Brain microvascular endothelial cell (primary cell): Measurements from ENCODE around the gene TMA7.

ENCODE experiments used
- DNase-seq: peaks from one replicate; pipeline ENCODE4 v3.0.0-alpha.2; 2020
- H3K27ac ChIP-seq: fragments of 250-450 bp; sonication (Bioruptor Pico); 2 replicates; pipeline ENCODE4 v1.5.1; 2020; ENCODE audit warnings: mild to moderate bottlenecking, moderate library complexity
- H3K27me3 ChIP-seq: fragments of 250-450 bp; sonication (Bioruptor Pico); replicated peaks from 2 replicates; pipeline ENCODE4 v1.5.1; 2020; ENCODE audit warnings: mild to moderate bottlenecking
- H3K36me3 ChIP-seq: fragments of 250-450 bp; sonication (Bioruptor Pico); replicated peaks from 2 replicates; pipeline ENCODE4 v1.5.1; 2020; ENCODE audit warnings: mild to moderate bottlenecking
- H3K4me3 ChIP-seq: 2 replicates; pipeline ENCODE4 v1.5.1; 2011; ENCODE audit warnings: low read depth, mild to moderate bottlenecking, control low read depth, low read length, moderate library complexity
- in situ Hi-C: cut with HindIII; loops from 2 replicates; pipeline ENCODE4 v1.10.0; 2017; ENCODE audit warnings: low sequenced_read_pairs, low pct_ligation_motif_present
- TF ChIP-seq, protein P1 (sequence below): IDR thresholded peaks from 2 replicates; pipeline ENCODE4 v1.5.1; 2011; ENCODE audit warnings: low read depth, mild to moderate bottlenecking, moderate library complexity, low read length, control low read depth, inconsistent platforms; ENCODE audit errors: missing control alignments

TMA7 gene

DNA sequence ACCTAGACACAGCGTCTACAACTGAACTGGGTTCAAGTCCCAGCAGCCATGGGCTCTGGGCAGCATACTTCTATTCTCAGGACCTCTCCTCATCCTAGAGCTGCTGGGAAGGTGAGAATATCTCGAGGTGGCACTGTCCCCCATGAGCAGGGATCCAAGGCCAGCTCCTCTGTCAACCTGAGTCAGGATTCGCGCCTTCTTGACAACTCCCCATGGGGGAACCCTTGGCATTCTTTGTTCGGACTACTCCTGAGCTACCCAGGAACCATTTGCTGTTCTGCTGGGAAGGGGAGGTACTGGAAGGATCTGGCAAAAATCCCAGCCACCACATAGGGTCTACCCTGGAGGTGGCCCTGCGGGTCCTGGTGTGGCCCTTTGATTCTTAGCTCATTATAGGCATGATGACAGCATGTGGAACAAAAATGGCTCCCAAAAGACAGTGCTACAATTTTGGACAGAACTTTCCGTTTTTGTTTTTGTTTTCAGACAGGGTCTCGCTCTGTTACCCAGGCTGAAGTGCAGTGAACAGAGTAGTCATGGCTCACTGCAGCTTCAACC, 32.4 kb upstream of the TMA7 start:
- in situ Hi-C loops, result no loop called here
- no peak overlapping the region for H3K4me3 ChIP-seq
- no peaks in the 10 kb centered on the region for H3K36me3 ChIP-seq
- TF ChIP-seq, protein P1, sequence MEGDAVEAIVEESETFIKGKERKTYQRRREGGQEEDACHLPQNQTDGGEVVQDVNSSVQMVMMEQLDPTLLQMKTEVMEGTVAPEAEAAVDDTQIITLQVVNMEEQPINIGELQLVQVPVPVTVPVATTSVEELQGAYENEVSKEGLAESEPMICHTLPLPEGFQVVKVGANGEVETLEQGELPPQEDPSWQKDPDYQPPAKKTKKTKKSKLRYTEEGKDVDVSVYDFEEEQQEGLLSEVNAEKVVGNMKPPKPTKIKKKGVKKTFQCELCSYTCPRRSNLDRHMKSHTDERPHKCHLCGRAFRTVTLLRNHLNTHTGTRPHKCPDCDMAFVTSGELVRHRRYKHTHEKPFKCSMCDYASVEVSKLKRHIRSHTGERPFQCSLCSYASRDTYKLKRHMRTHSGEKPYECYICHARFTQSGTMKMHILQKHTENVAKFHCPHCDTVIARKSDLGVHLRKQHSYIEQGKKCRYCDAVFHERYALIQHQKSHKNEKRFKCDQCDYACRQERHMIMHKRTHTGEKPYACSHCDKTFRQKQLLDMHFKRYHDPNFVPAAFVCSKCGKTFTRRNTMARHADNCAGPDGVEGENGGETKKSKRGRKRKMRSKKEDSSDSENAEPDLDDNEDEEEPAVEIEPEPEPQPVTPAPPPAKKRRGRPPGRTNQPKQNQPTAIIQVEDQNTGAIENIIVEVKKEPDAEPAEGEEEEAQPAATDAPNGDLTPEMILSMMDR, result no peak
- no peaks in the 10 kb centered on the region for H3K27me3 ChIP-seq
- DNase-seq, result no peak
- no peak overlapping the region for H3K27ac ChIP-seq

DNA sequence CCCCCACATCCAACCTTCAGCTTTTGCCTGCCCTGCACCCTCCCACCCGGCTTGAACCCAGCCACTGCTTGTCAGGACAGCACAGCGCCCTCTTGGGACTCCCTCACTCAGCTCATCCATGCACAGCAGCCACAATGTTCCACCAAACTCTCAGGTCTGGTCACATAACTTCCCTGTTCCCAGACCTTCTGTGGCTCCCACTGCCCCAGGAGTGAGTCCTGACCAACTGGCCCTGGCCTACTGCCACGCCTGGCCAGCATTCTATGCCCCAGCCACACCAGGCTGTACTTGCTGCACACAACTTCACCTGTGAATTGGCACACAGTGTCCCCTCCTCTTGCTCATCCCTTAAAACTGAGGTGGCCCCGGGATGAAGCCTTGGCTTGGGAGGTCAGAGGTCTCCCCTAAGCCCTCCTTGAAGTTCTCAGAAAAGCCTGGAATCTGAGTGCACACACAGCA, 31.2 kb upstream of the TMA7 start:
- DNase-seq, result no peak
- H3K27ac ChIP-seq, result no peak overlapping the region
- in situ Hi-C loops, result no loop called here
- TF ChIP-seq, protein P1, result peak; percentile 26
- no peaks in the 10 kb centered on the region for H3K36me3 ChIP-seq
- no peaks in the 10 kb centered on the region for H3K27me3 ChIP-seq
- no peak overlapping the region for H3K4me3 ChIP-seq

DNA sequence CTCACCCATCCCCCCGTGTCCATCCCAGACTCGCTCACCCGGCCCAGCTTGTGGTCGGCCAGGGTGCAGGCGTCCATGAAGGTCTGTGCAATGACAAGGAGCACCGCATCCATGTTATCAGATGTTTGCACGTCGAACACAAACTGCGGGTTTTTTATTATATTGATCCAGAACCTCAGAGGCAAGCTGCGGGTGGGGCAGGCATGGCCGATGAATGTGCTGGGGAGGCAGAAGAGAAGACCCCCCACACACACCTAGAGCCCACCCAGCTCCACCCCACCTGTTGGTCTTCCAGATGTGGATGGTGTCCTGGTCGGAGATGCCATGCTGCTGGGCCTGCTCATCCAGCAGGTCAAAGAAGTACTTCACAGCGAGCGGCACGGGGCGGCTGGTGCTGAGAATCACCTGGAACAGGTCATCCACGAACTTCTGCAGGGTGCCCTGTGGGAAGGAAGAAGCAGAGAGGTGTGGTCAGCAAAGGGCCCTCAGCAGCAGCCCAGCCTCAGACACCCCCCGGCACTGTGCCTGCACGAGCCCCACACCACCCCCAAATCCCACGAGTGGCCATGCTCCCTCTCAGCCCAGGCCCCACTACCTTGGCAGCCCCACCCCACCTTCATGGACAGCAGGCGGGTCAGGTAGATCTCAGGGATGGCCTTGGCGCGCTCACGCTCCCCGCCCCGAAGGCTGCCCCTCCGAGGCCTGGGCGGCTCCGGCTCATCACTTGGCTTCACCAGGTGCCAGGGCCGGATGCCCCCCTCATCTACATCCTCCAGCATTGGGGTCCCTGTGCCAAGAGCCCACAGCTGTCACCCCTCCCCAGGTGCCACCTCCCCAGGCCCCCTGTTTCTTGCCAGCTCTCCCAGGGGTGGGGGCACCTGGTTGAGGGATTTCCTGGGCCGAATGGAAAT, 30.5 kb upstream of the TMA7 start:
- TF ChIP-seq, protein P1, result no peak
- no peak overlapping the region for H3K4me3 ChIP-seq
- H3K27me3 ChIP-seq, result no peaks in the 10 kb centered on the region
- DNase-seq, result no peak
- H3K27ac ChIP-seq, result no peak overlapping the region
- in situ Hi-C loops, result no loop called here
- no peaks in the 10 kb centered on the region for H3K36me3 ChIP-seq

DNA sequence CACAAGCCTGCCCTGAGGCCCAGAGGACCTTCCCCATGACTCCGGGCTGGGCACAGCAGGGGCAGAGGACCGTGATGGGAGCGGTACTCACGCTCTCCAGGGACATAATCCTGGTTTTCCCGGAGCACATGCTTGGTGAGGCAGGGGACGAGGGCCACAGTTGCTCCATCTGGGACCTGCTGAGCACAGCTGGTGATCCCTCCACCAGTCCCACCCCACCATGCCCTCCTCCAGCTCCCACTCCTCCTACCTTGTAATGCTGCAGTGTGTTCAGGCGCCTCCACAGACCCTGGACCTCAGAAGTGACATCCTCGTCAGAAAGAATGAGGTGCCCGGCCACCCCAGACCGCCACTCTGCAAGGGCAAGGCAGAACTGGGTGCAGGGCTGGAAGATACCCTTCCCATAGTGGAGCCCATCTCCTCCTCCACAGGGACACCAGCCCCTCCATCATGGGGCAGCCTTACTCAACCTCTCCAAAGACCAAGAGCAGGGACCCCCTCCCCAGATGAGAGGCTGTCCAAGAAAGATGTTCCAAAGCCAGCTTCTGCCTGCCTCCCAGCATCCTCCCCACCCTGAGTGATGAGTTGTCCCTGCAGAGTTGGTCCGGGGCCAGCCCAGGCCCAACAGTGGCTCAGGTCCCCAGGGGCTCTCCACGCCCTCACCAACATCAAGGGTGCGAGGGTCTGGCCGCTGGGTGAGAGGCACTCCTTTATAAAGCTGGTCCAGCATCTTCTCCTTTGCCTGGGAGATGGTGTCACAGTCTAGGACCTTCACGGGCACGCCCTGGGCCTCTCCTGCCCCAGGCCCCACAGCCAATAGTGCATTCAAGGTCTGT, 29.6 kb upstream of the TMA7 start:
- Histone ChIP-seq H3K27me3 (no peaks in the 10 kb centered on the region), H3K4me3 (no peak overlapping the region), H3K27ac (no peak overlapping the region), H3K36me3 (no peaks in the 10 kb centered on the region)
- TF ChIP-seq, protein P1, result no peak
- in situ Hi-C loops, result no loop called here
- DNase-seq, result no peak

DNA sequence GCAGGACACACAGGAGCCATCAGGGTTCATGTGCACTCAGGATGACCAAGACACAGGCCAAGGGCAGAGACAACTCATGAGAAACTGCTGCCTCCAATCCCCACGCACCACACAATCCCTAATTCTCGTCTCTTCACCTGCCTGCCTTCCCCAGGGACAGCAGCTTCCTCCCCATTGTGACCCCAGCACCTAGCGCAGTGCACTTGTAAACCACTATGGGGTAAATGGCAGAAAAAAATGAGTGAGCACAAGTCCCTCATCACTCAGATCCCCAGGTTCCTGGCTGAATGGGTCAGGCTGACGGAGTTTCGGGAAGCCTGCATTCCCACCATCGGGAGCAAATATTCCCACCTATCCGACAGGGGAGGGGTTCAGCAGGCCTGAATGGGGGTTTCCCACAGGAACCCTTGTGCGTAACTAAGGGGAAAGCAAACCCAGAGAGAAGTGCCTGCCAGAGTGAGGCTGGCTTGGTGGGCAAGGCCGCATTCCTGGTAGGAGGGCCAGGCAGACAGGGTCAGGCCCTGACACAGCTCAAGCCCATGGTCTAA, 28.9 kb upstream of the TMA7 start:
- no peaks in the 10 kb centered on the region for H3K27me3 ChIP-seq
- TF ChIP-seq, protein P1, result no peak
- H3K4me3 ChIP-seq, result no peak overlapping the region
- in situ Hi-C loops, result no loop called here
- no peak overlapping the region for H3K27ac ChIP-seq
- no peak for DNase-seq
- no peaks in the 10 kb centered on the region for H3K36me3 ChIP-seq
